H1 (cell line): ENCODE data around the gene MISFA. TPM values are rescaled to one million over a fixed set of nuclear protein-coding genes. Genes with fewer than 3 reads are reported as not detected.
A peak's percentile ranks its signal among the peaks of the same experiment; 100 is the strongest.

ENCODE experiments used
- BRCA1 ChIP-seq: IDR thresholded peaks from 2 replicates; pipeline ENCODE4 v1.6.1; 2012; ENCODE audit warnings: low read depth, low read length, improper control_type of control experiment
- EP300 ChIP-seq, 2 experiments: IDR thresholded peaks; 1 replicate in 1 of 2; 2 replicates in 1 of 2; pipeline ENCODE4 v1.6.1; 2011 to 2012; ENCODE audit warnings: low read depth in 2 of 2, low read length in 2 of 2, mild to moderate bottlenecking in 2 of 2, borderline replicate concordance in 1 of 2, inconsistent platforms in 1 of 2, moderate library complexity in 1 of 2
- GTF2F1 ChIP-seq: IDR thresholded peaks from 2 replicates; pipeline ENCODE4 v1.6.1; 2012; ENCODE audit warnings: low read depth, low read length, improper control_type of control experiment, borderline replicate concordance
- MAFK ChIP-seq: IDR thresholded peaks from 2 replicates; pipeline ENCODE4 v1.6.1; 2012; ENCODE audit warnings: low read depth, mild to moderate bottlenecking, improper control_type of control experiment, low read length
- NRF1 ChIP-seq: IDR thresholded peaks from 2 replicates; pipeline ENCODE4 v1.6.1; 2011; ENCODE audit warnings: mild to moderate bottlenecking, low read depth, low read length, improper control_type of control experiment
- RBBP5 ChIP-seq: IDR thresholded peaks from 2 replicates; pipeline ENCODE4 v1.7.1; 2012; ENCODE audit warnings: low read depth, mild to moderate bottlenecking, inconsistent platforms, low read length, moderate library complexity, borderline replicate concordance
- SRF ChIP-seq: IDR thresholded peaks from 2 replicates; pipeline ENCODE4 v1.6.1; 2011; ENCODE audit warnings: mild to moderate bottlenecking, low read depth, low read length, moderate library complexity
- TBP ChIP-seq: IDR thresholded peaks from 2 replicates; pipeline ENCODE4 v1.6.1; 2011; ENCODE audit warnings: low read depth, low read length, improper control_type of control experiment
- polyA plus RNA-seq, 7 experiments: library from polyadenylated mRNA; depleted of rRNA in 3 of 7; stranded (reverse) in 5 of 7; unstranded in 2 of 7; fragments of >200 nt in 5 of 7; fragments of 200-250 nt in 2 of 7; gene quantifications; 1 replicate in 5 of 7; 2 replicates in 1 of 7; 4 replicates in 1 of 7; pipeline versions ENCODE4 v1.2.1 to v1.2.3, GENCODE V29; 2011 to 2013; ENCODE audit warnings: missing spikeins in 2 of 7, mixed read lengths in 2 of 7
- total RNA-seq: library from RNA; stranded (reverse); fragmentation: NEBNext Ultra II Directional; extraction: Animal tissue kit (Norgen Biotek cat#: 25700); gene quantifications from 2 replicates; pipeline ENCODE4 v1.2.1, GENCODE V29; 2021
- TF ChIP-seq, protein P1 (sequence below): fragments of 300-600 bp; sonication (generic); IDR thresholded peaks from 2 replicates; pipeline ENCODE4 v1.7.1; 2012; ENCODE audit warnings: low read length, moderate library complexity, mild to moderate bottlenecking, inconsistent platforms; ENCODE audit not compliant: insufficient replicate concordance

MISFA gene
- total and polyA plus RNA-seq, 2 of the 8 experiments (the other 6 are each of a cell fraction or from before 2014, with no cell fraction given): 0.51 to 3.8 TPM

DNA sequence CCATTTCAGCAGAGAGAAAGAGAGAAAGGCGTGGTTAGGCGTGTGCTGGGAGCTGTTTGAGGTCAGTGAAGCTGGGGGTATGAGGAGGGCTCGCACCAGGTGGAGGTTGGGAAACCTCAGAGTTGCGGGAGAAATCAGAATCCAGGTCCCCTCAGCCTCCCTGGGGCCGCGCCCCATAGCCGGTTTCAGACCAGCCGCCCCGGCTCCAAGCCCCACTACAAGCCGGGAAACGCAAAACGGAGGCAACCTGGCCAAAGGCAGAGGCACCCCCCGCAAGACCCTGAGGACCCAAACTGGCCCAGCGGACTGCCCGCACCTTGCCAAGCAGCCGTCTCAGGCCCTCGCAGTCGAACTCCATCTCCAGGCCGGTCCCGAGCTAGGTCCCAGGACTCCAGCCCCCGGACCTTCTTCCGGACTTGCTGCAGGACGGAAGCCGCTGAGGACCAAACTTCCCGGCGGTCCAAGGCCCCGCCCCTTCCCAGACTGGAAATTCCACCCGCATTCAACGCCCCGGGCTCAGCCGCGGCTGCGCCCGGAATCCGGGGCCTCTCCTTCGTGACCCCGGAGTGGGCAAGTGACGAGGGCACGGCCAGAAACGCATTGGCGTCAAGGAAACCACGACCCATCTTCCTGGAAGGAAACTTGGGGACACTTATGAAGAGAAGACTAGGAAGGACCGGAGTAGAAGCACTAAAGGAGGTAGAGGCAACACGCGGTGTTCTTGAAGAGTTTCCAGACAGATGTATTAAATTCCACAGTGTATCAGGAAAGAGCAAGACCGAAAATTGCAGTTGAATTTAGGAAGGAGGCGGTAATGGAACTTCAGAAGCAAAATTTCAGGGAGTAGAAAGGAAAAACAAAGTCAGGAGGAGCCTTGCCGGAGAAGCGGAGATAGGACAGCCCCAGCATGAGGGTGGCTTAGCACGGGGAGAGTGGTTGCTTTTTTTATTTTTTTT, 11.0 kb upstream of the MISFA start, which contains the start of gene UEVLD (continued):
- TF ChIP-seq, protein P1, sequence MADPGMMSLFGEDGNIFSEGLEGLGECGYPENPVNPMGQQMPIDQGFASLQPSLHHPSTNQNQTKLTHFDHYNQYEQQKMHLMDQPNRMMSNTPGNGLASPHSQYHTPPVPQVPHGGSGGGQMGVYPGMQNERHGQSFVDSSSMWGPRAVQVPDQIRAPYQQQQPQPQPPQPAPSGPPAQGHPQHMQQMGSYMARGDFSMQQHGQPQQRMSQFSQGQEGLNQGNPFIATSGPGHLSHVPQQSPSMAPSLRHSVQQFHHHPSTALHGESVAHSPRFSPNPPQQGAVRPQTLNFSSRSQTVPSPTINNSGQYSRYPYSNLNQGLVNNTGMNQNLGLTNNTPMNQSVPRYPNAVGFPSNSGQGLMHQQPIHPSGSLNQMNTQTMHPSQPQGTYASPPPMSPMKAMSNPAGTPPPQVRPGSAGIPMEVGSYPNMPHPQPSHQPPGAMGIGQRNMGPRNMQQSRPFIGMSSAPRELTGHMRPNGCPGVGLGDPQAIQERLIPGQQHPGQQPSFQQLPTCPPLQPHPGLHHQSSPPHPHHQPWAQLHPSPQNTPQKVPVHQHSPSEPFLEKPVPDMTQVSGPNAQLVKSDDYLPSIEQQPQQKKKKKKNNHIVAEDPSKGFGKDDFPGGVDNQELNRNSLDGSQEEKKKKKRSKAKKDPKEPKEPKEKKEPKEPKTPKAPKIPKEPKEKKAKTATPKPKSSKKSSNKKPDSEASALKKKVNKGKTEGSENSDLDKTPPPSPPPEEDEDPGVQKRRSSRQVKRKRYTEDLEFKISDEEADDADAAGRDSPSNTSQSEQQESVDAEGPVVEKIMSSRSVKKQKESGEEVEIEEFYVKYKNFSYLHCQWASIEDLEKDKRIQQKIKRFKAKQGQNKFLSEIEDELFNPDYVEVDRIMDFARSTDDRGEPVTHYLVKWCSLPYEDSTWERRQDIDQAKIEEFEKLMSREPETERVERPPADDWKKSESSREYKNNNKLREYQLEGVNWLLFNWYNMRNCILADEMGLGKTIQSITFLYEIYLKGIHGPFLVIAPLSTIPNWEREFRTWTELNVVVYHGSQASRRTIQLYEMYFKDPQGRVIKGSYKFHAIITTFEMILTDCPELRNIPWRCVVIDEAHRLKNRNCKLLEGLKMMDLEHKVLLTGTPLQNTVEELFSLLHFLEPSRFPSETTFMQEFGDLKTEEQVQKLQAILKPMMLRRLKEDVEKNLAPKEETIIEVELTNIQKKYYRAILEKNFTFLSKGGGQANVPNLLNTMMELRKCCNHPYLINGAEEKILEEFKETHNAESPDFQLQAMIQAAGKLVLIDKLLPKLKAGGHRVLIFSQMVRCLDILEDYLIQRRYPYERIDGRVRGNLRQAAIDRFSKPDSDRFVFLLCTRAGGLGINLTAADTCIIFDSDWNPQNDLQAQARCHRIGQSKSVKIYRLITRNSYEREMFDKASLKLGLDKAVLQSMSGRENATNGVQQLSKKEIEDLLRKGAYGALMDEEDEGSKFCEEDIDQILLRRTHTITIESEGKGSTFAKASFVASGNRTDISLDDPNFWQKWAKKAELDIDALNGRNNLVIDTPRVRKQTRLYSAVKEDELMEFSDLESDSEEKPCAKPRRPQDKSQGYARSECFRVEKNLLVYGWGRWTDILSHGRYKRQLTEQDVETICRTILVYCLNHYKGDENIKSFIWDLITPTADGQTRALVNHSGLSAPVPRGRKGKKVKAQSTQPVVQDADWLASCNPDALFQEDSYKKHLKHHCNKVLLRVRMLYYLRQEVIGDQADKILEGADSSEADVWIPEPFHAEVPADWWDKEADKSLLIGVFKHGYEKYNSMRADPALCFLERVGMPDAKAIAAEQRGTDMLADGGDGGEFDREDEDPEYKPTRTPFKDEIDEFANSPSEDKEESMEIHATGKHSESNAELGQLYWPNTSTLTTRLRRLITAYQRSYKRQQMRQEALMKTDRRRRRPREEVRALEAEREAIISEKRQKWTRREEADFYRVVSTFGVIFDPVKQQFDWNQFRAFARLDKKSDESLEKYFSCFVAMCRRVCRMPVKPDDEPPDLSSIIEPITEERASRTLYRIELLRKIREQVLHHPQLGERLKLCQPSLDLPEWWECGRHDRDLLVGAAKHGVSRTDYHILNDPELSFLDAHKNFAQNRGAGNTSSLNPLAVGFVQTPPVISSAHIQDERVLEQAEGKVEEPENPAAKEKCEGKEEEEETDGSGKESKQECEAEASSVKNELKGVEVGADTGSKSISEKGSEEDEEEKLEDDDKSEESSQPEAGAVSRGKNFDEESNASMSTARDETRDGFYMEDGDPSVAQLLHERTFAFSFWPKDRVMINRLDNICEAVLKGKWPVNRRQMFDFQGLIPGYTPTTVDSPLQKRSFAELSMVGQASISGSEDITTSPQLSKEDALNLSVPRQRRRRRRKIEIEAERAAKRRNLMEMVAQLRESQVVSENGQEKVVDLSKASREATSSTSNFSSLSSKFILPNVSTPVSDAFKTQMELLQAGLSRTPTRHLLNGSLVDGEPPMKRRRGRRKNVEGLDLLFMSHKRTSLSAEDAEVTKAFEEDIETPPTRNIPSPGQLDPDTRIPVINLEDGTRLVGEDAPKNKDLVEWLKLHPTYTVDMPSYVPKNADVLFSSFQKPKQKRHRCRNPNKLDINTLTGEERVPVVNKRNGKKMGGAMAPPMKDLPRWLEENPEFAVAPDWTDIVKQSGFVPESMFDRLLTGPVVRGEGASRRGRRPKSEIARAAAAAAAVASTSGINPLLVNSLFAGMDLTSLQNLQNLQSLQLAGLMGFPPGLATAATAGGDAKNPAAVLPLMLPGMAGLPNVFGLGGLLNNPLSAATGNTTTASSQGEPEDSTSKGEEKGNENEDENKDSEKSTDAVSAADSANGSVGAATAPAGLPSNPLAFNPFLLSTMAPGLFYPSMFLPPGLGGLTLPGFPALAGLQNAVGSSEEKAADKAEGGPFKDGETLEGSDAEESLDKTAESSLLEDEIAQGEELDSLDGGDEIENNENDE: no peak
- TF ChIP-seq NRF1 (no peak), RBBP5 (peak; percentile 78; the same call in 1 of the 2 replicates), GTF2F1 (no peak), MAFK (no peak), TBP (peak; percentile 64; the same call in 1 of the 2 replicates), EP300 (IDR thresholded peaks at IDR 0.05; ENCODE audit: borderline replicate concordance in 1 of 2, low read depth in 2 of 2, low read length in 2 of 2) (0 out of 3 replicates have a peak, but pooled peaks of 1 of the 2 experiments have one; percentile 9), BRCA1 (no peak), SRF (no peak)
